LNCAP (cell line): ENCODE results near the gene ARHGAP9.

Experiments used
- TF ChIP-seq, protein P1 (sequence below): fragments of 450-650 bp; IDR thresholded peaks from 2 replicates; pipeline ENCODE4 v1.5.1; 2017; ENCODE audit warnings: mild to moderate bottlenecking

ARHGAP9 gene

DNA sequence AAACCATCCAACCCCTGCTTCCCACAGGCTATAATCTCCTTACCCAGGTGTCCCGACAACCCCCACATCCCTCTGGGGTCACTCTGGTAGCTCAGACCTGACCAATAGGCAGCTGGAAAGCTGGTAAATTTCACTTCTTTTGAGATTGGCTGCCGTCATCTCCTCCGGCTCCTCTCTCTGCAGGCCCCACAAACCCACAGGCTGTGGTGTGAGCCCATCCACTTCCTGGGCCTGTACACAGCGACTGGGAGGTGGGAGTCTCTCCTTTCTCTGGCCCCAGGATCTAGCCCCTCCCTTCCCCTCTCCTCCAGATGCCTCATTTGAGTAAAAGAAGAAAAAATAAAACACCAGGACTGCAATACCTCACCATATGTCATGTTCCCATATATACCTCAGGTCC lies 44.4 kb downstream of the ARHGAP9 start:
- TF ChIP-seq, protein P1, sequence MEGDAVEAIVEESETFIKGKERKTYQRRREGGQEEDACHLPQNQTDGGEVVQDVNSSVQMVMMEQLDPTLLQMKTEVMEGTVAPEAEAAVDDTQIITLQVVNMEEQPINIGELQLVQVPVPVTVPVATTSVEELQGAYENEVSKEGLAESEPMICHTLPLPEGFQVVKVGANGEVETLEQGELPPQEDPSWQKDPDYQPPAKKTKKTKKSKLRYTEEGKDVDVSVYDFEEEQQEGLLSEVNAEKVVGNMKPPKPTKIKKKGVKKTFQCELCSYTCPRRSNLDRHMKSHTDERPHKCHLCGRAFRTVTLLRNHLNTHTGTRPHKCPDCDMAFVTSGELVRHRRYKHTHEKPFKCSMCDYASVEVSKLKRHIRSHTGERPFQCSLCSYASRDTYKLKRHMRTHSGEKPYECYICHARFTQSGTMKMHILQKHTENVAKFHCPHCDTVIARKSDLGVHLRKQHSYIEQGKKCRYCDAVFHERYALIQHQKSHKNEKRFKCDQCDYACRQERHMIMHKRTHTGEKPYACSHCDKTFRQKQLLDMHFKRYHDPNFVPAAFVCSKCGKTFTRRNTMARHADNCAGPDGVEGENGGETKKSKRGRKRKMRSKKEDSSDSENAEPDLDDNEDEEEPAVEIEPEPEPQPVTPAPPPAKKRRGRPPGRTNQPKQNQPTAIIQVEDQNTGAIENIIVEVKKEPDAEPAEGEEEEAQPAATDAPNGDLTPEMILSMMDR, result no peak

DNA sequence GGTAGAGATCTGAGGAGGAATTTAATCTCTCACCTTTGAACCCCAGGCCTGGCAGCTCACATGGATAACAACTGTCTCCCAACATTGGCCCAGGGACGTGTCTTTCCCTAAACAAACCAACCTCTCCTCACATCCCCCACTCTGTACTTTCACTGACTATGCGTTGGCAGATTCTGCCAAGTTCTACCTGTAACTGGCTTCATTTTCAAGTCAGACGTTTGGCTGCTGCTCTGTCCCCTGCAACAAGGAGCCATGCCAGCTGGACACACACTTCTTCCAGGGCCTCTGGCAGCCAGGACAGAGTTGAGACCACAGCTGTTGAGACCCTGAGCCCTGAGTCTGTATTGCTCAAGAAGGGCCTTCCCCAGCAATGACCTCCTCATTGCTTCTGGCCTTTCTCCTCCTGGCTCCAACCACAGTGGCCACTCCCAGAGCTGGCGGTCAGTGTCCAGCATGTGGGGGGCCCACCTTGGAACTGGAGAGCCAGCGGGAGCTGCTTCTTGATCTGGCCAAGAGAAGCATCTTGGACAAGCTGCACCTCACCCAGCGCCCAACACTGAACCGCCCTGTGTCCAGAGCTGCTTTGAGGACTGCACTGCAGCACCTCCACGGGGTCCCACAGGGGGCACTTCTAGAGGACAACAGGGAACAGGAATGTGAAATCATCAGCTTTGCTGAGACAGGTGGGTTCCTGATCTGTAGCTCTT lies 45.0 kb downstream of the ARHGAP9 start, which contains the start of gene INHBC:
TSS of gene INHBC (plus strand) at position 268 of the 707 bp plus-strand sequence. CDS start at position 371, 103 bp downstream.
- TF ChIP-seq, protein P1, result no peak

DNA sequence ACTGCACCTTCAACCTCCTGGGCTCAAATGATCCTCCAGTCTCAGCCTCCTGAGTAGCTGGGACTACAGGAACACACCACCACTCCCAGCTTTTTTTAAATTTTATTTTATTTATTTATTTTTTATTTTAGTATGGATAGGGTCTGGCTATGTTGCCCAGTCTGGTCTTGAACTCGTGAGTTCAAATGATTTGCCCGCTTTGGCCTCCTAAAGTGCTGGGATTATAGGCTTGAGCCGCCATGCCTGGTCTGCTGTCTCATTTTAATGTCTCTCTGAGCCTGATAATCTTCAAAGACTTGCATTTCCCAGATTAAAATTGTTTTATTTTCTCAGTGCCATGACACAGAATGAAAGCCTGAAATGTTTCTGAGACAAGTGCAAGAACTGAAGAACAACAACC lies 46.3 kb downstream of the ARHGAP9 start:
- TF ChIP-seq, protein P1, result no peak

DNA sequence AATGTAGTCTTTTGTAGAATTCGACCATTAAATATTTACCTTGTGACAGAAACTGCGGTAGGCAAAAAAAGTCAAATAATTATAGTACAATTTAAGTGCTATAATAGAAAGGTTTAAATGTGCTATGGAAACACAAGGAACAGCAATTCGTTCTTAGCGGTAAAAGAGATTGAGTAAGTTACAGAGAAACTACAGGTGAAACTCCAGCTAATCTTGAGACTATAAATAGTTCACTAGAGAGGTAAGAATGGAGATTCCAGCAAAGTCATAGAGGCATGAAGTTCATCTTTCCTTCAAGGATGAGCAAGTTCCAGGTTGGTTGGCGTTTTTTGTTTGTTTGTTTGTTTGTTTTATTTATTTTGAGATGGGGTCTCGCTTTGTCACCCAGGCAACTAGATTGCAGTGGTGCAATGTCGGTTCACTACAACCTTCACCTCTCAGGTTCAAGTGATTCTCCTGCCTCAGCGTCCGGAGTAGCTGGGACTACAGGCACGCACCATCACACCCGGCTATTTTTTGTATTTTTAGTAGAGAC lies 47.9 kb downstream of the ARHGAP9 start:
- TF ChIP-seq, protein P1, result no peak

DNA sequence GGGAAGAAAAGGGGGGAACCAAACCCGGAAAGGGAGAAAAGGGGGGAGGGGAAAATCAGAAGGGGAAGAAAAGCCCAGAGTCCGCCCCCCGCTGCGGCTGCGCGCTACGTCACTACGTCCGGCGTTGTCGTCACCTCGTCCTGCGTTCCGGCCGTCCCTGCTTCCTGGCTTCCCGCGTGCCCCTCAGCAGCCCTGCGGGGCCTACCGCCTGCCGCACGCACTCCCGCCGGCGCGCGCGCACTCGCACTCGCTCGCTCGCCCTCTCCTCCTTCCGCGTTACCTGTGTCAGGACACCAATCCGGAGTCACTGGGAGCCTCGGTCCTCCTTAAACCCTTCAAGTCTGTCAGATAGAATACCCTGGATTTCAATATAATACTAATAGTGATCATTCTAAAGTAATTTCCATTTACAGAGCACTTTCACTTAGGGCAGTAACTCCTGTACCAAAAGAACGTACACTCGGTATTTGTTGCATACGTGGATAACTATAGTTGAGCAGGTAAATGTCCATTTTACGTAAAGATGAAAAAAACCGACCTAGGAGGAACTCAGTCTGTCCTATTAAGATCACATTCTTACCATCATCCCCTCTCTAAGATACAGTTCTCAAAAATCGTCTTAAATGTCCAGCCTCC lies 48.6 kb downstream of the ARHGAP9 start, which contains the start of gene R3HDM2:
TSS of gene R3HDM2 (minus strand) at position 113 of the 636 bp plus-strand sequence. CDS start 120,615 bp downstream, outside the sequence.
- TF ChIP-seq, protein P1, result no peak

DNA sequence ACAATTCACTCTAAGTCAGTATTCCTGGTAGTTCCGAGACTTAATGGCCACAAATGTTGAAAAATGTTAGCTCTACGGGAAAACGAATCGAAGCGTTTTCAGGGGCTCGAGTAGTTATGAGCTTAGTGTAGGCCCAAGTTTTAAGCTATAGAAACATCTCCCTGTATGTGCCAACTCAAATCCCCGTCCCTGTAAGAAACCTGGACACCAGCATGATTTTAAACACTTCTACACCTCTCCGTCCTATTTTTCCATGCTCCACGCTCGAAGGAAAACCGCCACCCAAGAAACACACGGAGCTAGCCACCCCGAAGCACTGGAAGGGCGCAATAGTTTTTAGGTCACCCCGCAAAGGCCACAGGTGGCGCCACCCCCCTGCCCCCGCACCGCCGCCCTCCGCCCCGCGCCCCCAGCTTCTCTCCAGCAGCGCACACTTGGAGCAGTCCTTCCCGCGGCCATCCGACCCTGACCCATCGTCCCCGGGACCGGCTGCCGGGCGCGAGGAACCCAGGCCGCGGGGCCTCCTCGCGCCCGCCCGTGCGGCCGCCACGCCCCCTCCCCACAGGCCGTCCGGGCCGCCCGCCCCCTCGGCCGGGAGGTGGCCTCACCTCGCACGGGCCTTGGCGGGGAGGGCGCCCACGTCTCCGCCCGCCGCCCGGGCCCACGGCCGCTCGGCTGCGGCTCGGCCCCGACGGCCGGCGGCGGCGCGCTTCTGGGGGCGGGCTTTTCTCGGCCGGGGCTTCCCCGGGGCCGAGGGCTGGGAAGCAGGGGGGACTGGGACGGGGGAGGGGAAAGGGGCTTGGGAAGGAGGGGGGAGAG lies 49.3 kb downstream of the ARHGAP9 start:
- TF ChIP-seq, protein P1, result no peak; the same call in 1 of the 2 replicates

DNA sequence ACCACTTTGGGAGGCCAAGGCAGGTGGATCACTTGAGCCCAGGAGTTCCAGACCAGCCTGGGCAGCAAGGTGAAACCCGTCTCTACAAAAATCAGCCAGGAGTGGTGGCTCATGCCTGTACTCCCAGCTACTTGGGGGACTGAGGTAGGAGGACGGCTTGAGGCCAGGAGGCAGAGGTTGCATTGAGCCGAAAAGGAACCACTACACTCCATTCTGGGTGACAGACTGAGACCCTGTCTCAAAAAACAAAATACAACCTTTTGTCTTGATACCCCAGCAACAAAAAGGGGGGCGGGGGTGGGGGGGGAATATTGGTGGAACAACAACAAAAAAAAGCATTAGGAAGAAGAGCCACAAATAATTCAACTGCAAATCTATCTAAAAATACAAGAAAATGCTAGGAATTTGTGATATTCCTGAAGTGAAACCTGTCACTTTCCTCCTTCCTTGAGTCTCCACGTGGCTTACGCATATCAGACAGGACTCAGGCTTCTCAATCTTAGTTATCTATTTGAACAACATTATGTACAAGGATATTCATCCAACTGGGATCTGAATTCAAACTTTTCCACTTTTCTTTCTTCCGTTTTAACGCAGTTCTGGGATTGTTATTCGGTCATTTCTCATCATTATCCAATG lies 50.1 kb downstream of the ARHGAP9 start:
- TF ChIP-seq, protein P1, result no peak
